DND-41 (cell line): ENCODE data around the gene FKBP14.

Experiments
- ATAC-seq: fragments of 200-7000 bp; cut with Tn5 transposase; 3 replicates; pipeline ENCODE4 v1.9.1; 2021; ENCODE audit warnings: low read depth; ENCODE audit not compliant: insufficient read depth
- DNase-seq: peaks from one replicate; pipeline ENCODE4 v3.0.0-alpha.2; 2020
- H2AFZ ChIP-seq: 2 replicates; pipeline ENCODE4 v1.6.0; 2012; ENCODE audit warnings: low read depth, low read length
- H3K27ac ChIP-seq: 2 replicates; pipeline ENCODE4 v1.5.1; 2012; ENCODE audit warnings: low read length, inconsistent platforms
- H3K27me3 ChIP-seq: fragments of 200-600 bp; sonication (generic); 2 replicates; pipeline ENCODE4 v1.6.0; 2012; ENCODE audit warnings: low read length, mild to moderate bottlenecking, inconsistent platforms; ENCODE audit not compliant: insufficient read depth, poor library complexity
- H3K36me3 ChIP-seq: 2 replicates; pipeline ENCODE4 v1.5.1; 2012; ENCODE audit warnings: low read length, inconsistent platforms; ENCODE audit not compliant: insufficient read depth
- H3K4me1 ChIP-seq: 2 replicates; pipeline ENCODE4 v1.5.1; 2012; ENCODE audit warnings: mild to moderate bottlenecking, low read length; ENCODE audit not compliant: insufficient read depth
- H3K4me2 ChIP-seq: 2 replicates; pipeline ENCODE4 v1.6.0; 2012; ENCODE audit warnings: mild to moderate bottlenecking, moderate library complexity, low read length, inconsistent platforms; ENCODE audit not compliant: insufficient read depth
- H3K4me3 ChIP-seq, 2 experiments: fragments of 200-600 bp in 1 of 2; shearing (Covaris generic) in 1 of 2; 2 replicates each; pipeline ENCODE4 v1.5.1; 2012 to 2016; ENCODE audit warnings: inconsistent platforms in 2 of 2, low read length in 2 of 2, mild to moderate bottlenecking in 2 of 2, low read depth in 1 of 2, moderate library complexity in 1 of 2
- H3K79me2 ChIP-seq: 2 replicates; pipeline ENCODE4 v1.6.0; 2012; ENCODE audit warnings: low read length, inconsistent platforms; ENCODE audit not compliant: insufficient read depth
- H3K9ac ChIP-seq: 2 replicates; pipeline ENCODE4 v1.6.0; 2012; ENCODE audit warnings: low read depth, mild to moderate bottlenecking, inconsistent platforms, low read length, moderate library complexity
- H3K9me3 ChIP-seq: 2 replicates; pipeline ENCODE4 v1.5.1; 2012; ENCODE audit warnings: low read length, moderate library complexity, mild to moderate bottlenecking, inconsistent platforms; ENCODE audit not compliant: insufficient read depth, severe bottlenecking
- H4K20me1 ChIP-seq: 2 replicates; pipeline ENCODE4 v1.6.0; 2012; ENCODE audit warnings: low read length; ENCODE audit not compliant: insufficient read depth
- CTCF ChIP-seq: IDR thresholded peaks from 2 replicates; pipeline ENCODE4 v1.5.1; 2012; ENCODE audit warnings: borderline replicate concordance, low read length, moderate library complexity, mild to moderate bottlenecking; ENCODE audit not compliant: poor library complexity, severe bottlenecking; ENCODE audit errors: extremely low read depth
- EZH2 ChIP-seq: IDR thresholded peaks from 3 replicates; pipeline ENCODE4 v1.6.1; 2012; ENCODE audit warnings: borderline replicate concordance, low read depth, mild to moderate bottlenecking, moderate library complexity, low read length, inconsistent platforms; ENCODE audit not compliant: severe bottlenecking

FKBP14 gene

GRCh38 chr7:29989257-29989995 lies 37.1 kb downstream of the FKBP14 start, which contains the start of gene SCRN1:
Gene SCRN1 (minus strand): TSS chr7:29989801. CDS start chr7:29969067, 20,734 bp downstream.
- ATAC-seq (no peak), DNase-seq (no peak)
- Histone ChIP-seq H3K4me3 (no peak within 1 kb of the TSS), H2AFZ (no peak within 1 kb of the TSS), H3K4me2 (no peak within 1 kb of the TSS), H3K27ac (no peak within 1 kb of the TSS), H3K27me3 (no peaks in the 10 kb centered on the region), H4K20me1 (no peaks in the 10 kb centered on the region), H3K9ac (no peak within 1 kb of the TSS), H3K36me3 (no peaks in the 10 kb centered on the region), H3K4me1 (no peaks in the 10 kb centered on the region), H3K79me2 (no peaks in the 10 kb centered on the region), H3K9me3 (no peaks in the 10 kb centered on the region)
- TF ChIP-seq CTCF = no peak

GRCh38 chr7:29988424-29989256 lies 37.9 kb downstream of the FKBP14 start:
- no peaks in the 10 kb centered on the region for H3K9me3 ChIP-seq
- H3K4me1 ChIP-seq = no peaks in the 10 kb centered on the region
- no peaks in the 10 kb centered on the region for H3K36me3 ChIP-seq
- no peak for TF ChIP-seq EZH2
- no peak for TF ChIP-seq CTCF
- no peak overlapping the region for H2AFZ ChIP-seq
- no peaks in the 10 kb centered on the region for H3K27me3 ChIP-seq
- no peak overlapping the region for H3K4me2 ChIP-seq
- no peak overlapping the region for H3K9ac ChIP-seq
- no peaks in the 10 kb centered on the region for H4K20me1 ChIP-seq
- H3K4me3 ChIP-seq = no peak overlapping the region
- ATAC-seq = no peak
- no peak for DNase-seq
- no peak overlapping the region for H3K27ac ChIP-seq
- H3K79me2 ChIP-seq = no peaks in the 10 kb centered on the region

GRCh38 chr7:29987811-29988317 lies 38.6 kb downstream of the FKBP14 start:
- Histone ChIP-seq H3K4me1 (no peaks in the 10 kb centered on the region), H3K4me2 (no peak overlapping the region), H3K4me3 (no peak overlapping the region), H3K27ac (no peak overlapping the region), H3K9me3 (no peaks in the 10 kb centered on the region), H3K27me3 (no peaks in the 10 kb centered on the region), H3K79me2 (no peaks in the 10 kb centered on the region), H4K20me1 (no peaks in the 10 kb centered on the region), H3K36me3 (no peaks in the 10 kb centered on the region), H3K9ac (no peak overlapping the region), H2AFZ (no peak overlapping the region; the same call in 1 of the 2 replicates)
- DNase-seq (no peak), ATAC-seq (no peak)
- no peak for TF ChIP-seq CTCF
- no peak for TF ChIP-seq EZH2
